Body of pancreas (tissue), 4 donors: ENCODE measurements around the gene PSMD6.

Experiments used
- POLR2A ChIP-seq, 3 donors: fragments of 450-650 bp; IDR thresholded peaks; one replicate each; pipeline ENCODE4 v1.6.1; 2016; ENCODE audit warnings: antibody characterized with exemption in 3 of 3, mild to moderate bottlenecking in 2 of 3
- TF ChIP-seq, protein P1 (sequence below), 7 experiments: fragments of 450-650 bp in 4 of 7; fragments of 200-600 bp in 3 of 7; sonication (generic) in 3 of 7; IDR thresholded peaks; one replicate each; pipeline ENCODE4 v1.5.1; 2016 to 2019; ENCODE audit warnings: antibody characterized with exemption in 7 of 7

DNA sequence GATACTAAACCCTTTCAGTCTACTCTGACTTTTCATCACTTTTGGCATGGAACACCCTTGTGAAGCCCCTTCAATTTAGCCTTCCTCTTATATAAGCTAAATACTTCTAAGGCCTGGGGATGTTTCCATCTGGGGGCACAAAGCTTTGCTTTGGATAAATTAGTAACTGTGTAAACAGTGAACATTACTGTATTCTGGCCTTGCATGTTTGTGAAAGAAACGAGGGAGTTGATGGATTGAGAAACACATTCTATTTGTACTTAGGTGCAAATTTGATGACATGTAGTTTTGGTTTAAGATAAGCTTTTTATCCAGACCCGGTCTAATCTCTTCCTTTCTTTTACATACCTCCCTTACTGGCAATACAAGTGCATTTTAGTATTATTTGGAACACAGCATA, 19.7 kb downstream of the PSMD6 start:
- TF ChIP-seq, protein P1, sequence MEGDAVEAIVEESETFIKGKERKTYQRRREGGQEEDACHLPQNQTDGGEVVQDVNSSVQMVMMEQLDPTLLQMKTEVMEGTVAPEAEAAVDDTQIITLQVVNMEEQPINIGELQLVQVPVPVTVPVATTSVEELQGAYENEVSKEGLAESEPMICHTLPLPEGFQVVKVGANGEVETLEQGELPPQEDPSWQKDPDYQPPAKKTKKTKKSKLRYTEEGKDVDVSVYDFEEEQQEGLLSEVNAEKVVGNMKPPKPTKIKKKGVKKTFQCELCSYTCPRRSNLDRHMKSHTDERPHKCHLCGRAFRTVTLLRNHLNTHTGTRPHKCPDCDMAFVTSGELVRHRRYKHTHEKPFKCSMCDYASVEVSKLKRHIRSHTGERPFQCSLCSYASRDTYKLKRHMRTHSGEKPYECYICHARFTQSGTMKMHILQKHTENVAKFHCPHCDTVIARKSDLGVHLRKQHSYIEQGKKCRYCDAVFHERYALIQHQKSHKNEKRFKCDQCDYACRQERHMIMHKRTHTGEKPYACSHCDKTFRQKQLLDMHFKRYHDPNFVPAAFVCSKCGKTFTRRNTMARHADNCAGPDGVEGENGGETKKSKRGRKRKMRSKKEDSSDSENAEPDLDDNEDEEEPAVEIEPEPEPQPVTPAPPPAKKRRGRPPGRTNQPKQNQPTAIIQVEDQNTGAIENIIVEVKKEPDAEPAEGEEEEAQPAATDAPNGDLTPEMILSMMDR (IDR thresholded peaks at IDR 0.05), result no peak
- TF ChIP-seq POLR2A (IDR thresholded peaks at IDR 0.05), result no peak
